GM21423 (cell line): ENCODE results near the gene ESF1.
"Not testable (repeated sequence)": the region's sequence is repeated elsewhere in the genome, so short reads cannot be mapped to it uniquely, and the experiment has no call there.

ENCODE experiments used
- ATAC-seq: cut with Tn5 transposase; IDR thresholded peaks from one replicate; pipeline ENCODE4 v1.9.1; 2021; ENCODE audit warnings: mild to moderate bottlenecking, moderate library complexity; ENCODE audit not compliant: unreplicated experiment

ESF1 gene

GRCh38 chr20:13791540-13792459 lies 7.1 kb upstream of the ESF1 start:
- ATAC-seq, result no peak

- ATAC-seq, result no peak
These were observed 6.0 kb upstream of the ESF1 start for GRCh38 chr20:13790708-13791107.

- ATAC-seq, result peak; percentile 31
These were observed 3.6 kb upstream of the ESF1 start for GRCh38 chr20:13788167-13788834.

- no peak for ATAC-seq
These were observed 1.6 kb upstream of the ESF1 start for GRCh38 chr20:13786143-13786828.

GRCh38 chr20:13784271-13784892 lies 337 bp downstream of the ESF1 start:
- peak; percentile 10 for ATAC-seq

GRCh38 chr20:13783528-13783927 lies 1.2 kb downstream of the ESF1 start:
- no peak for ATAC-seq

GRCh38 chr20:13778827-13779226 lies 5.9 kb downstream of the ESF1 start:
- ATAC-seq, result no peak

- ATAC-seq, result no peak
These were observed 7.5 kb downstream of the ESF1 start for GRCh38 chr20:13777171-13777601.

- ATAC-seq, result no peak
These were observed 8.9 kb downstream of the ESF1 start for GRCh38 chr20:13775867-13776266.

- no peak for ATAC-seq
These were observed 12.2 kb downstream of the ESF1 start for GRCh38 chr20:13772529-13772928.

GRCh38 chr20:13771853-13772453 lies 12.8 kb downstream of the ESF1 start:
- ATAC-seq, result no peak

- ATAC-seq, result no peak
These were observed 14.6 kb downstream of the ESF1 start for GRCh38 chr20:13770141-13770540.

GRCh38 chr20:13765868-13766416 lies 18.8 kb downstream of the ESF1 start:
- ATAC-seq, result no peak

GRCh38 chr20:13765299-13765698 lies 19.4 kb downstream of the ESF1 start:
- ATAC-seq, result no peak

- ATAC-seq, result not testable (repeated sequence)
These were observed 24.2 kb downstream of the ESF1 start for GRCh38 chr20:13760451-13760946.

GRCh38 chr20:13758884-13759283 lies 25.8 kb downstream of the ESF1 start:
- no peak for ATAC-seq

GRCh38 chr20:13756551-13756950 lies 28.2 kb downstream of the ESF1 start:
- no peak for ATAC-seq

- ATAC-seq, result no peak
These were observed 28.9 kb downstream of the ESF1 start for GRCh38 chr20:13755809-13756208.

GRCh38 chr20:13753436-13754036 lies 31.2 kb downstream of the ESF1 start:
- no peak for ATAC-seq

- ATAC-seq, result no peak
These were observed 34.9 kb downstream of the ESF1 start for GRCh38 chr20:13749811-13750210.
